Neural progenitor cell (in vitro differentiated cells): ENCODE results near the gene TRIM38. TPM values are rescaled to one million over a fixed set of nuclear protein-coding genes. Genes with fewer than 3 reads are reported as not detected.

Source experiments
- DNase-seq: peaks from one replicate; pipeline ENCODE4 v3.0.0-alpha.2; 2016; ENCODE audit warnings: low spot score
- H2AFZ ChIP-seq: fragments of 200-600 bp; sonication (generic); replicated peaks from 2 replicates; pipeline ENCODE4 v1.6.1; 2016; ENCODE audit warnings: antibody characterized with exemption
- H3F3A ChIP-seq: fragments of 200-600 bp; sonication (generic); 2 replicates; pipeline ENCODE4 v1.6.1; 2016; ENCODE audit warnings: antibody characterized with exemption, low read depth
- H3K27ac ChIP-seq: fragments of 200-600 bp; sonication (generic); 2 replicates; pipeline ENCODE4 v1.5.1; 2016; ENCODE audit warnings: mild to moderate bottlenecking
- H3K27me3 ChIP-seq: fragments of 200-600 bp; sonication (generic); 2 replicates; pipeline ENCODE4 v1.6.1; 2016; ENCODE audit warnings: mild to moderate bottlenecking, moderate library complexity
- H3K36me3 ChIP-seq: fragments of 200-600 bp; sonication (generic); 2 replicates; pipeline ENCODE4 v1.5.1; 2016
- H3K4me1 ChIP-seq: fragments of 200-600 bp; sonication (generic); 2 replicates; pipeline ENCODE4 v1.6.1; 2016; ENCODE audit warnings: mixed run types
- H3K4me2 ChIP-seq: fragments of 200-600 bp; sonication (generic); 2 replicates; pipeline ENCODE4 v1.6.1; 2016
- H3K4me3 ChIP-seq: fragments of 200-600 bp; sonication (generic); 2 replicates; pipeline ENCODE4 v1.5.1; 2016
- H3K79me2 ChIP-seq: fragments of 200-600 bp; sonication (generic); 2 replicates; pipeline ENCODE4 v1.6.1; 2016; ENCODE audit warnings: low read depth
- H3K9ac ChIP-seq: fragments of 200-600 bp; sonication (generic); 2 replicates; pipeline ENCODE4 v1.6.1; 2016
- H3K9me3 ChIP-seq: fragments of 200-600 bp; sonication (generic); 2 replicates; pipeline ENCODE4 v1.5.1; 2016; ENCODE audit warnings: low read depth
- H4K20me1 ChIP-seq: fragments of 200-600 bp; sonication (generic); 2 replicates; pipeline ENCODE4 v1.6.1; 2016; ENCODE audit warnings: low read depth
- H3K27ac Mint-ChIP-seq: 3 replicates; pipeline ENCODE4 v1.8.0; 2021; ENCODE audit warnings: mixed read lengths
- H3K27me3 Mint-ChIP-seq: 2 replicates; pipeline ENCODE4 v1.8.0; 2022; ENCODE audit warnings: low read depth, mild to moderate bottlenecking, inconsistent platforms, moderate library complexity, mixed read lengths; ENCODE audit not compliant: insufficient read depth
- H3K36me3 Mint-ChIP-seq: 3 replicates; pipeline ENCODE4 v1.8.0; 2021; ENCODE audit warnings: mixed read lengths
- H3K4me1 Mint-ChIP-seq: 3 replicates; pipeline ENCODE4 v1.8.0; 2021; ENCODE audit warnings: mixed read lengths
- H3K4me3 Mint-ChIP-seq: 3 replicates; pipeline ENCODE4 v1.8.0; 2021; ENCODE audit warnings: mild to moderate bottlenecking, moderate library complexity, mixed read lengths
- H3K9me3 Mint-ChIP-seq: 3 replicates; pipeline ENCODE4 v1.8.0; 2020; ENCODE audit warnings: mixed read lengths
- CTCF ChIP-seq: fragments of 200-600 bp; sonication (generic); IDR thresholded peaks from 2 replicates; pipeline ENCODE4 v1.5.1; 2017; ENCODE audit warnings: antibody characterized with exemption, mild to moderate bottlenecking
- EZH2 ChIP-seq: fragments of 200-600 bp; sonication (generic); IDR thresholded peaks from 2 replicates; pipeline ENCODE4 v1.6.1; 2017; ENCODE audit warnings: antibody characterized with exemption, mild to moderate bottlenecking, moderate library complexity
- EZH2phosphoT487 ChIP-seq: fragments of 200-600 bp; sonication (generic); IDR thresholded peaks from 2 replicates; pipeline ENCODE4 v1.6.1; 2017; ENCODE audit warnings: antibody characterized with exemption
- total RNA-seq: library from RNA; depleted of rRNA; stranded (reverse); fragments of >200 nt; gene quantifications from 2 replicates; pipeline ENCODE4 v1.2.3, GENCODE V29; 2015; ENCODE audit warnings: low replicate concordance

The TRIM38 gene
- total RNA-seq, 1 donor from 2014 or later, result 0.30 TPM

- no peak overlapping the region for H3K27ac ChIP-seq
- H3K9me3 ChIP-seq, result no peaks in the 10 kb centered on the region
- no peak overlapping the region for H2AFZ ChIP-seq
- H3K4me3 ChIP-seq, result no peak overlapping the region
- H3K4me3 Mint-ChIP-seq, result no peak overlapping the region
- H3K27me3 Mint-ChIP-seq, result no peaks in the 10 kb centered on the region
- H3K36me3 ChIP-seq, result no peaks in the 10 kb centered on the region
- TF ChIP-seq EZH2phosphoT487 (no peak), EZH2 (no peak), CTCF (no peak)
- no peaks in the 10 kb centered on the region for H3K4me1 ChIP-seq
- no peaks in the 10 kb centered on the region for H4K20me1 ChIP-seq
- H3F3A ChIP-seq, result no peaks in the 10 kb centered on the region
- no peaks in the 10 kb centered on the region for H3K79me2 ChIP-seq
- H3K9ac ChIP-seq, result no peak overlapping the region
- H3K27ac Mint-ChIP-seq, result no peak overlapping the region
- H3K9me3 Mint-ChIP-seq, result peaks cover 17% of the 10 kb centered on the region
- no peaks in the 10 kb centered on the region for H3K36me3 Mint-ChIP-seq
- no peak overlapping the region for H3K4me2 ChIP-seq
- no peaks in the 10 kb centered on the region for H3K27me3 ChIP-seq
- H3K4me1 Mint-ChIP-seq, result no peaks in the 10 kb centered on the region
- no peak for DNase-seq
Observed at GRCh38 chr6:25954756-25955155, 7.8 kb upstream of the TRIM38 start.

- peaks cover 24% of the 10 kb centered on the region for H3K9me3 Mint-ChIP-seq
- no peaks in the 10 kb centered on the region for H3K4me1 Mint-ChIP-seq
- TF ChIP-seq EZH2, result no peak
- no peak for TF ChIP-seq CTCF
- no peak for TF ChIP-seq EZH2phosphoT487
Observed at GRCh38 chr6:25956226-25956625, 6.4 kb upstream of the TRIM38 start.

GRCh38 chr6:25958700-25959162, 3.9 kb upstream of the TRIM38 start:
- no peaks in the 10 kb centered on the region for H3K79me2 ChIP-seq
- Mint-ChIP-seq H3K27ac (no peak overlapping the region), H3K4me1 (peaks cover 5% of the 10 kb centered on the region), H3K36me3 (no peaks in the 10 kb centered on the region), H3K4me3 (no peak overlapping the region), H3K27me3 (no peaks in the 10 kb centered on the region), H3K9me3 (peaks cover 31% of the 10 kb centered on the region)
- peaks cover 3% of the 10 kb centered on the region for H3K4me1 ChIP-seq
- no peaks in the 10 kb centered on the region for H3F3A ChIP-seq
- H3K27me3 ChIP-seq, result no peaks in the 10 kb centered on the region
- TF ChIP-seq EZH2phosphoT487 (no peak), CTCF (no peak), EZH2 (no peak)
- no peak overlapping the region for H3K27ac ChIP-seq
- no peak overlapping the region for H3K9ac ChIP-seq
- no peak overlapping the region for H3K4me2 ChIP-seq
- H3K9me3 ChIP-seq, result no peaks in the 10 kb centered on the region
- no peak overlapping the region for H3K4me3 ChIP-seq
- no peaks in the 10 kb centered on the region for H4K20me1 ChIP-seq
- no peak overlapping the region for H2AFZ ChIP-seq
- no peaks in the 10 kb centered on the region for H3K36me3 ChIP-seq
- no peak for DNase-seq

More at GRCh38 chr6:25956226-25956625, 6.4 kb upstream of the TRIM38 start:
- no peaks in the 10 kb centered on the region for H3K79me2 ChIP-seq
- Mint-ChIP-seq H3K4me3 (no peak overlapping the region), H3K27ac (no peak overlapping the region), H3K36me3 (no peaks in the 10 kb centered on the region), H3K27me3 (no peaks in the 10 kb centered on the region)
- no peaks in the 10 kb centered on the region for H4K20me1 ChIP-seq
- no peak overlapping the region for H3K4me3 ChIP-seq
- H3F3A ChIP-seq, result no peaks in the 10 kb centered on the region
- no peak overlapping the region for H3K9ac ChIP-seq
- no peaks in the 10 kb centered on the region for H3K9me3 ChIP-seq
- H3K27ac ChIP-seq, result no peak overlapping the region
- DNase-seq, result no peak
- H3K4me1 ChIP-seq, result no peaks in the 10 kb centered on the region
- no peak overlapping the region for H3K4me2 ChIP-seq
- H2AFZ ChIP-seq, result no peak overlapping the region
- no peaks in the 10 kb centered on the region for H3K27me3 ChIP-seq
- no peaks in the 10 kb centered on the region for H3K36me3 ChIP-seq
